Lower leg skin (tissue), 4 donors: Measurements from ENCODE around the gene INO80D. TPM values are rescaled to one million over a fixed set of nuclear protein-coding genes. Genes with fewer than 3 reads are reported as not detected.
"Not testable (repeated sequence)": the region's sequence is repeated elsewhere in the genome, so short reads cannot be mapped to it uniquely, and the experiment has no call there.

Experiments
- DNase-seq, 2 donors: peaks; one replicate each; pipeline ENCODE4 v3.0.0-alpha.2; 2019; ENCODE audit warnings: low spot score in 2 of 2
- H3K4me3 ChIP-seq: fragments of 200-600 bp; sonication (generic); 2 replicates; pipeline ENCODE4 v1.5.1; 2017; ENCODE audit warnings: mild to moderate bottlenecking, low read depth; ENCODE audit not compliant: poor library complexity, severe bottlenecking
- CTCF ChIP-seq, 3 donors: fragments of 450-650 bp; IDR thresholded peaks; one replicate each; pipeline ENCODE4 v1.5.1; 2016; ENCODE audit warnings: antibody characterized with exemption in 3 of 3, mild to moderate bottlenecking in 3 of 3, moderate library complexity in 2 of 3
- POLR2A ChIP-seq, 2 donors: fragments of 450-650 bp; IDR thresholded peaks; one replicate each; pipeline ENCODE4 v1.6.1; 2016 to 2017; ENCODE audit warnings: antibody characterized with exemption in 2 of 2, mild to moderate bottlenecking in 1 of 2, moderate library complexity in 1 of 2
- whole genome bisulfite sequencing, 2 donors: methylation state at CpG; one replicate each; pipeline ENCODE4 v1.1.5; 2018; 5-methylcytosine and 5-hydroxymethylcytosine counted together
- intact Hi-C: fragments of 100-400 bp; cut with DNase I; formaldehyde crosslinking; loops from one replicate; pipeline ENCODE4 v1.15.0; 2023; ENCODE audit warnings: low total_unique reads
- total RNA-seq, 4 donors: library from RNA; depleted of rRNA; stranded (reverse); fragments of >200 nt; gene quantifications; one replicate each; pipeline ENCODE4 v1.1.0, GENCODE V29; 2016

The INO80D gene
- total RNA-seq, 4 donors from 2014 or later = 13.4 to 28.7 (median 24.4) TPM

- no peak overlapping the region for H3K4me3 ChIP-seq
- WGBS, 2 donors = 95 to 96% methylated on average over 11 of the region's 11 CpGs
- intact Hi-C loops = no loop called here
- no peak for DNase-seq
- TF ChIP-seq CTCF (IDR thresholded peaks at IDR 0.05) = no peak
- no peak for TF ChIP-seq POLR2A (IDR thresholded peaks at IDR 0.05)
Measured at GRCh38 chr2:206031162-206031784, 54.7 kb downstream of the INO80D start.

- no peak for DNase-seq
- 94 to 95% methylated on average over 10 of the region's 10 CpGs for WGBS, 2 donors
- H3K4me3 ChIP-seq = no peak overlapping the region
- no peak for TF ChIP-seq CTCF (IDR thresholded peaks at IDR 0.05)
- no peak for TF ChIP-seq POLR2A (IDR thresholded peaks at IDR 0.05)
- intact Hi-C loops = no loop called here
Measured at GRCh38 chr2:206028101-206028500, 57.9 kb downstream of the INO80D start.

GRCh38 chr2:206023183-206023582 lies 62.8 kb downstream of the INO80D start:
- DNase-seq = no peak
- WGBS, 2 donors = 87 to 92% methylated on average over 8 of the region's 8 CpGs
- no peak overlapping the region for H3K4me3 ChIP-seq
- TF ChIP-seq POLR2A (IDR thresholded peaks at IDR 0.05) = no peak
- no peak for TF ChIP-seq CTCF (IDR thresholded peaks at IDR 0.05)
- intact Hi-C loops = no loop called here

GRCh38 chr2:206020171-206020570 lies 65.8 kb downstream of the INO80D start:
- intact Hi-C loops = no loop called here
- WGBS, 2 donors = 95 to 96% methylated on average over 2 of the region's 2 CpGs
- DNase-seq = no peak
- no peak overlapping the region for H3K4me3 ChIP-seq
- TF ChIP-seq CTCF (IDR thresholded peaks at IDR 0.05) = no peak
- TF ChIP-seq POLR2A (IDR thresholded peaks at IDR 0.05) = no peak

GRCh38 chr2:206015746-206016145 lies 70.2 kb downstream of the INO80D start:
- 95 to 98% methylated on average over 2 of the region's 2 CpGs for WGBS, 2 donors
- DNase-seq, intact Hi-C loops, H3K4me3 ChIP-seq: not testable (repeated sequence)

GRCh38 chr2:206011795-206012194 lies 74.2 kb downstream of the INO80D start:
- no peak overlapping the region for H3K4me3 ChIP-seq
- intact Hi-C loops = no loop called here
- TF ChIP-seq CTCF (IDR thresholded peaks at IDR 0.05) = no peak
- no peak for TF ChIP-seq POLR2A (IDR thresholded peaks at IDR 0.05)
- WGBS, 2 donors = 80 to 86% methylated on average over 1 of the region's 1 CpG
- DNase-seq = no peak
